ENCODE results near the gene L2HGDH. TPM values are rescaled to one million over a fixed set of nuclear protein-coding genes. Genes with fewer than 3 reads are reported as not detected.
A peak's percentile ranks its signal among the peaks of the same experiment; 100 is the strongest.

L2HGDH gene
- total RNA-seq, 1 donor from 2014 or later: 13.1 TPM

GRCh38 chr14:50333014-50333509 lies 21.0 kb upstream of the L2HGDH start:
- peaks cover 2% of the 10 kb centered on the region for H3K36me3 Mint-ChIP-seq (ENCODE audit: insufficient read depth)
- no peaks in the 10 kb centered on the region for H3K27me3 Mint-ChIP-seq
- H3K4me1 Mint-ChIP-seq (ENCODE audit: low read depth): peaks cover 11% of the 10 kb centered on the region
- no peak for DNase-seq (ENCODE audit: low spot score, unreplicated experiment)
- no peak overlapping the region for H3K4me3 Mint-ChIP-seq (ENCODE audit: low read depth)
- H3K27ac Mint-ChIP-seq: peak overlapping the region; percentile 81
- H3K9me3 Mint-ChIP-seq (ENCODE audit: low read depth): no peaks in the 10 kb centered on the region
- TF ChIP-seq, protein P1, sequence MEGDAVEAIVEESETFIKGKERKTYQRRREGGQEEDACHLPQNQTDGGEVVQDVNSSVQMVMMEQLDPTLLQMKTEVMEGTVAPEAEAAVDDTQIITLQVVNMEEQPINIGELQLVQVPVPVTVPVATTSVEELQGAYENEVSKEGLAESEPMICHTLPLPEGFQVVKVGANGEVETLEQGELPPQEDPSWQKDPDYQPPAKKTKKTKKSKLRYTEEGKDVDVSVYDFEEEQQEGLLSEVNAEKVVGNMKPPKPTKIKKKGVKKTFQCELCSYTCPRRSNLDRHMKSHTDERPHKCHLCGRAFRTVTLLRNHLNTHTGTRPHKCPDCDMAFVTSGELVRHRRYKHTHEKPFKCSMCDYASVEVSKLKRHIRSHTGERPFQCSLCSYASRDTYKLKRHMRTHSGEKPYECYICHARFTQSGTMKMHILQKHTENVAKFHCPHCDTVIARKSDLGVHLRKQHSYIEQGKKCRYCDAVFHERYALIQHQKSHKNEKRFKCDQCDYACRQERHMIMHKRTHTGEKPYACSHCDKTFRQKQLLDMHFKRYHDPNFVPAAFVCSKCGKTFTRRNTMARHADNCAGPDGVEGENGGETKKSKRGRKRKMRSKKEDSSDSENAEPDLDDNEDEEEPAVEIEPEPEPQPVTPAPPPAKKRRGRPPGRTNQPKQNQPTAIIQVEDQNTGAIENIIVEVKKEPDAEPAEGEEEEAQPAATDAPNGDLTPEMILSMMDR (IDR thresholded peaks at IDR 0.05; ENCODE audit: unreplicated experiment): no peak

GRCh38 chr14:50331596-50331995 lies 19.6 kb upstream of the L2HGDH start:
- no peak overlapping the region for H3K27ac Mint-ChIP-seq
- peaks cover 2% of the 10 kb centered on the region for H3K36me3 Mint-ChIP-seq (ENCODE audit: insufficient read depth)
- TF ChIP-seq, protein P1 (IDR thresholded peaks at IDR 0.05; ENCODE audit: unreplicated experiment): no peak
- H3K9me3 Mint-ChIP-seq (ENCODE audit: low read depth): no peaks in the 10 kb centered on the region
- peaks cover 11% of the 10 kb centered on the region for H3K4me1 Mint-ChIP-seq (ENCODE audit: low read depth)
- H3K4me3 Mint-ChIP-seq (ENCODE audit: low read depth): no peak overlapping the region
- DNase-seq (ENCODE audit: low spot score, unreplicated experiment): no peak
- no peaks in the 10 kb centered on the region for H3K27me3 Mint-ChIP-seq

DNA sequence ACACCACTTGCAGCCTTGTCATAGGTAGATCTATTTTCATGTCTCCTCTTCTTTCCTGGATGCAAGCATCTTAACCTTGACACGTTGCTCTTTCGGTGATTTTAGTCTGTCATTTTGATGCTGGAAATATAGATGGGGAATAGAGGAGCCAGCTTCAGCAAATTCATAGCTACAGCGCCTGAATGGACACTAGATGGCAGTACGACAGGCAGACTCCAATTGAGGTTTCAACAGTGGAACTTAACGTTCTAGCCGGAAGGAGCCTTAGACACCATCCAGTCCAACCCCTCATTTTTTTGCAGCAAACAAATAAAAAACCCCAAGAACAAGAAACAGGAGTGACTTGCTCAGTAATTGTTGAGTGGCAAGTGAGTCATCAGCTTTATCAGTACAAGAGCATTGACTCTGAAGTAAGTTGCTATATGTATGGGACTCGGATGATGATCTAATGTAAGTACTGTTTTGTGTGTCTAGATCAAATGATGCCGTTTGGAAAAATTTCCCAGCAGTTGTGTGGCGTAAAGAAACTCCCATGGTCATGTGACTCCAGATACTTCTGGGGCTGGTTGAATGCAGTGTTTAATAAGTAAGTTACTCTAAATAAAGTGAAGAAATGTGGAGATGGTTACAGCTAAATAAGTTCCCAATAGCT lies 9.1 kb upstream of the L2HGDH start:
- H3K9me3 Mint-ChIP-seq (ENCODE audit: low read depth): peaks cover 7% of the 10 kb centered on the region
- H3K27ac Mint-ChIP-seq: no peak overlapping the region
- H3K36me3 Mint-ChIP-seq (ENCODE audit: insufficient read depth): peaks cover 15% of the 10 kb centered on the region
- no peak for DNase-seq (ENCODE audit: low spot score, unreplicated experiment)
- no peaks in the 10 kb centered on the region for H3K27me3 Mint-ChIP-seq
- no peak overlapping the region for H3K4me3 Mint-ChIP-seq (ENCODE audit: low read depth)
- TF ChIP-seq, protein P1 (IDR thresholded peaks at IDR 0.05; ENCODE audit: unreplicated experiment): peak; percentile 91
- H3K4me1 Mint-ChIP-seq (ENCODE audit: low read depth): no peaks in the 10 kb centered on the region

- Mint-ChIP-seq H3K4me1 (ENCODE audit: low read depth) (no peaks in the 10 kb centered on the region), H3K4me3 (ENCODE audit: low read depth) (no peak overlapping the region), H3K36me3 (ENCODE audit: insufficient read depth) (peaks cover 20% of the 10 kb centered on the region), H3K27ac (no peak overlapping the region), H3K27me3 (no peaks in the 10 kb centered on the region), H3K9me3 (ENCODE audit: low read depth) (peaks cover 10% of the 10 kb centered on the region)
- TF ChIP-seq, protein P1 (IDR thresholded peaks at IDR 0.05; ENCODE audit: unreplicated experiment): no peak
- DNase-seq (ENCODE audit: low spot score, unreplicated experiment): no peak
Measured at GRCh38 chr14:50320283-50320682, 8.3 kb upstream of the L2HGDH start.

- no peak overlapping the region for H3K27ac Mint-ChIP-seq
- peaks cover 10% of the 10 kb centered on the region for H3K9me3 Mint-ChIP-seq (ENCODE audit: low read depth)
- no peak overlapping the region for H3K4me3 Mint-ChIP-seq (ENCODE audit: low read depth)
- H3K27me3 Mint-ChIP-seq: no peaks in the 10 kb centered on the region
- H3K4me1 Mint-ChIP-seq (ENCODE audit: low read depth): no peaks in the 10 kb centered on the region
- DNase-seq (ENCODE audit: low spot score, unreplicated experiment): no peak
- TF ChIP-seq, protein P1 (IDR thresholded peaks at IDR 0.05; ENCODE audit: unreplicated experiment): no peak
- H3K36me3 Mint-ChIP-seq (ENCODE audit: insufficient read depth): peaks cover 21% of the 10 kb centered on the region
Measured at GRCh38 chr14:50319721-50320120, 7.7 kb upstream of the L2HGDH start.

Data from progenitor cell of endocrine pancreas (in vitro differentiated cells).